BJ (cell line): ENCODE measurements around the gene DLGAP1. TPM values are rescaled to one million over a fixed set of nuclear protein-coding genes. Genes with fewer than 3 reads are reported as not detected.

Experiments used
- CTCF ChIA-PET: fragments of 350-600 bp; formaldehyde crosslinking; extraction: SDS; loops from one replicate; lab custom pipeline; 2021; ENCODE audit warnings: antibody characterized with exemption, inconsistent platforms; lab: Yijun Ruan, JAX
- POLR2A ChIA-PET: fragments of 300-600 bp; sonication (Branson Sonifier 250); formaldehyde crosslinking; extraction: SDS; loops from one replicate; lab custom pipeline; 2021; ENCODE audit warnings: antibody characterized with exemption; lab: Charles Lee
- DNase-seq: peaks from one replicate; pipeline ENCODE4 v3.0.0-alpha.2; 2011; ENCODE audit warnings: low read depth
- H3K27me3 ChIP-seq: 2 replicates; pipeline ENCODE4 v1.6.0; 2011; ENCODE audit warnings: low read length; ENCODE audit not compliant: control insufficient read depth, insufficient read depth
- H3K36me3 ChIP-seq: 2 replicates; pipeline ENCODE4 v1.5.1; 2011; ENCODE audit warnings: low read length; ENCODE audit not compliant: control insufficient read depth, insufficient read depth
- H3K4me3 ChIP-seq: 2 replicates; pipeline ENCODE4 v1.5.1; 2011; ENCODE audit warnings: low read depth, mild to moderate bottlenecking, control low read depth, low read length
- CTCF ChIP-seq: IDR thresholded peaks from 2 replicates; pipeline ENCODE4 v1.5.1; 2011; ENCODE audit warnings: low read depth, mild to moderate bottlenecking, control low read depth, inconsistent platforms, low read length, moderate library complexity; ENCODE audit not compliant: insufficient read depth
- polyA plus RNA-seq: library from polyadenylated mRNA; depleted of rRNA; stranded (reverse); fragments of >200 nt; gene quantifications from 2 replicates; pipeline ENCODE4 v1.2.3, GENCODE V29; 2011

Gene DLGAP1
- polyA plus RNA-seq, 1 experiment: 0.02 TPM

DNA sequence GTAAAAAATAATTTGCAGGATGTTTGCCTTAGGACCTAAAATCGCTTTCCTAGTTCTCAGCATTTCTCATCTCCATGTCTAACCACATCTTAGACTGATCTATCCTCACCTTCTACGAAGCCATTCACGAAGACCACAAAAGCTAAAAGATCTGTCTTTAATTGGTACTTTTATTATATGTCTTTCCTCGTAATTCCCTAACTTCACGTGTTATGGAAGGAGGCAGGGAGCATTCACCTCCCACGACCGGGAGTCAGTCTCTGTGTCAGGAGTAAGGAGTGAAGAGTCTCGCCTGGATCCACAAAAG is 1.6 kb downstream of the DLGAP1 start:
- CTCF ChIA-PET: no interaction called here
- POLR2A ChIA-PET: no interaction called here
- TF ChIP-seq CTCF: no peak
- H3K4me3 ChIP-seq: no peak overlapping the region
- no peaks in the 10 kb centered on the region for H3K36me3 ChIP-seq
- H3K27me3 ChIP-seq: no peaks in the 10 kb centered on the region
- no peak for DNase-seq

- H3K27me3 ChIP-seq: no peaks in the 10 kb centered on the region
- TF ChIP-seq CTCF: no peak
- CTCF ChIA-PET: no interaction called here
- no peaks in the 10 kb centered on the region for H3K36me3 ChIP-seq
- H3K4me3 ChIP-seq: no peak overlapping the region
- POLR2A ChIA-PET: no interaction called here
- no peak for DNase-seq
Observed at GRCh38 chr18:4450065-4450658, 4.9 kb downstream of the DLGAP1 start.

- ChIA-PET POLR2A (no interaction called here), CTCF (no interaction called here)
- DNase-seq: no peak
- no peak for TF ChIP-seq CTCF
- Histone ChIP-seq H3K36me3 (no peaks in the 10 kb centered on the region), H3K27me3 (no peaks in the 10 kb centered on the region), H3K4me3 (no peak overlapping the region)
Observed at GRCh38 chr18:4445902-4446301, 9.2 kb downstream of the DLGAP1 start.

GRCh38 chr18:4444306-4444705 is 10.8 kb downstream of the DLGAP1 start:
- CTCF ChIA-PET: no interaction called here
- no peak for DNase-seq
- POLR2A ChIA-PET: no interaction called here
- no peaks in the 10 kb centered on the region for H3K27me3 ChIP-seq
- no peak overlapping the region for H3K4me3 ChIP-seq
- H3K36me3 ChIP-seq: no peaks in the 10 kb centered on the region
- TF ChIP-seq CTCF: no peak

DNA sequence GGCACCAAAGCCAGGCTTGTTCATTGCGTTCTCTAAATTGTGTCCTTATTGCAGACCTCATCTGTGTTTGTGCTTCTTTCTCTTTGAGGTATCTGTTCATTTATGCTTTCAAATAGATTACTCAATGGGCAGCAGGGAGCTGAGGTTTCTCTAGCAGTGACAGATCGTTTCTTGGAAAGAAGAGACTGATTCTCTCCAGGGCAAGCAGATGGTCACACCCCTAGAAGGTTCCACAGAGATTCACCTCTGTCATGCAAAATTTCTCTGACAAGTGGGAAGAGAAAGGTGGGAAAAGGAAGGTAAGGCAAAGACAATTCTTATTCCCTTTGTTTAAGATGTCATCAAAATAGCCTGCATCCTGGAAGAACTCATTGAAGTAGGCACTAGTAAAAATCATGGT is 14.0 kb downstream of the DLGAP1 start:
- TF ChIP-seq CTCF: no peak
- DNase-seq: no peak
- ChIA-PET CTCF (no interaction called here), POLR2A (no interaction called here)
- no peaks in the 10 kb centered on the region for H3K27me3 ChIP-seq
- H3K36me3 ChIP-seq: no peaks in the 10 kb centered on the region
- no peak overlapping the region for H3K4me3 ChIP-seq
